ENCODE measurements around the gene SORCS2.

GRCh38 chr4:7379186-7379585 is 186.8 kb downstream of the SORCS2 start:
- TF ChIP-seq CTCF (IDR thresholded peaks at IDR 0.05; ENCODE audit: low read depth, low read length) (no peak), EZH2phosphoT487 (IDR thresholded peaks at IDR 0.05; ENCODE audit: low read depth) (no peak)
